B cell (primary cell): Measurements from ENCODE around the gene SNX20. TPM values are rescaled to one million over a fixed set of nuclear protein-coding genes. Genes with fewer than 3 reads are reported as not detected.

Experiments used
- ATAC-seq: fragments of 200-7000 bp; cut with Tn5 transposase; one replicate; pipeline ENCODE4 v1.10.0; 2021; ENCODE audit warnings: low read depth, mild to moderate bottlenecking, moderate number of reproducible peaks, moderate library complexity
- CTCF ChIA-PET: fragments of 350-600 bp; sonication (Branson Sonifier 250); formaldehyde crosslinking; loops from one replicate; lab custom pipeline; 2021; ENCODE audit warnings: antibody characterized with exemption, inconsistent platforms; lab: Charles Lee
- POLR2A ChIA-PET: fragments of 350-600 bp; sonication (Branson Sonifier 250); formaldehyde crosslinking; loops from one replicate; lab custom pipeline; 2021; ENCODE audit warnings: antibody characterized with exemption; lab: Charles Lee
- DNase-seq: peaks from one replicate; pipeline ENCODE4 v3.0.0; 2013
- H2AFZ ChIP-seq: 2 replicates; pipeline ENCODE4 v1.6.1; 2012; ENCODE audit warnings: mild to moderate bottlenecking, low read depth, low read length; ENCODE audit not compliant: insufficient read depth, poor library complexity, severe bottlenecking
- H3K27ac ChIP-seq, 2 donors: 1 replicate in 1 of 2; 2 replicates in 1 of 2; pipeline ENCODE4 v1.5.1; 2012 to 2013; ENCODE audit warnings: low read length in 2 of 2, mild to moderate bottlenecking in 2 of 2, moderate library complexity in 1 of 2
- H3K27me3 ChIP-seq, 4 experiments: fragments of 200-600 bp in 1 of 4; sonication (generic) in 1 of 4; replicated peaks in 1 of 4; 1 replicate in 2 of 4; 2 replicates in 2 of 4; pipeline versions ENCODE4 v1.6.1 to v1.7.0; 2013 to 2016; ENCODE audit warnings: low read length in 3 of 4, mild to moderate bottlenecking in 2 of 4, mixed read lengths in 1 of 4, moderate library complexity in 1 of 4; ENCODE audit not compliant: insufficient read depth in 4 of 4, control insufficient read depth in 3 of 4; ENCODE audit errors: control extremely low read depth in 1 of 4
- H3K36me3 ChIP-seq, 2 experiments: replicated peaks in 1 of 2; 1 replicate in 1 of 2; 2 replicates in 1 of 2; pipeline versions ENCODE4 v1.6.1 to v1.7.1; 2013; ENCODE audit warnings: low read length in 1 of 2; ENCODE audit not compliant: insufficient read depth in 2 of 2, control insufficient read depth in 1 of 2; ENCODE audit errors: control extremely low read depth in 1 of 2, extremely low read depth in 1 of 2
- H3K4me1 ChIP-seq, 2 donors: fragments of 200-600 bp in 1 of 2; sonication (generic) in 1 of 2; 1 replicate in 1 of 2; 2 replicates in 1 of 2; pipeline versions ENCODE4 v1.5.1 to v1.6.1; 2013 to 2017; ENCODE audit warnings: low read length in 2 of 2; ENCODE audit not compliant: control insufficient read depth in 2 of 2, insufficient read depth in 2 of 2
- H3K4me2 ChIP-seq: replicated peaks from 2 replicates; pipeline ENCODE3; 2012; ENCODE audit warnings: mild to moderate bottlenecking, low read depth, low read length; ENCODE audit not compliant: poor library complexity, severe bottlenecking
- H3K4me3 ChIP-seq, 5 experiments: fragments of 200-600 bp in 1 of 5; sonication (generic) in 1 of 5; 1 replicate in 3 of 5; 2 replicates in 2 of 5; pipeline versions ENCODE4 v1.5.1 to v1.7.0; 2011 to 2016; ENCODE audit warnings: low read length in 4 of 5, mild to moderate bottlenecking in 4 of 5, low read depth in 2 of 5, control low read depth in 1 of 5, moderate library complexity in 1 of 5; ENCODE audit not compliant: insufficient read depth in 1 of 5; ENCODE audit errors: control extremely low read depth in 1 of 5, extremely low read depth in 1 of 5
- H3K79me2 ChIP-seq: fragments of 200-600 bp; sonication (generic); one replicate; pipeline ENCODE4 v1.6.0; 2016; ENCODE audit warnings: low read length; ENCODE audit not compliant: control insufficient read depth, insufficient read depth
- H3K9ac ChIP-seq: fragments of 200-600 bp; sonication (generic); 2 replicates; pipeline ENCODE4 v1.6.1; 2017; ENCODE audit warnings: mild to moderate bottlenecking, low read length, moderate library complexity
- H3K9me3 ChIP-seq, 3 donors: one replicate each; pipeline versions ENCODE4 v1.6.1 to v1.7.1; 2013; ENCODE audit warnings: low read length in 2 of 3; ENCODE audit not compliant: control insufficient read depth in 2 of 3, insufficient read depth in 1 of 3; ENCODE audit errors: control extremely low read depth in 1 of 3
- H4K20me1 ChIP-seq: 2 replicates; pipeline ENCODE4 v1.6.0; 2012; ENCODE audit warnings: mild to moderate bottlenecking, low read length; ENCODE audit not compliant: insufficient read depth, control insufficient read depth, poor library complexity, severe bottlenecking
- H3K27ac Mint-ChIP-seq: one replicate; pipeline ENCODE4 v1.8.0; 2021; ENCODE audit warnings: mixed read lengths
- H3K27me3 Mint-ChIP-seq: one replicate; pipeline ENCODE4 v1.8.0; 2021; ENCODE audit warnings: mixed read lengths
- H3K4me1 Mint-ChIP-seq: one replicate; pipeline ENCODE4 v1.8.0; 2021; ENCODE audit warnings: mixed read lengths
- H3K4me3 Mint-ChIP-seq: one replicate; pipeline ENCODE4 v1.8.0; 2021; ENCODE audit warnings: mixed read lengths
- H3K9me3 Mint-ChIP-seq: one replicate; pipeline ENCODE4 v1.8.0; 2022; ENCODE audit warnings: mixed read lengths; ENCODE audit not compliant: insufficient read depth
- CTCF ChIP-seq: fragments of 200-600 bp; IDR thresholded peaks from one replicate; pipeline ENCODE4 v1.8.0; 2022; ENCODE audit warnings: antibody characterized with exemption, mild to moderate bottlenecking
- EZH2 ChIP-seq: IDR thresholded peaks from 2 replicates; pipeline ENCODE4 v1.6.1; 2012; ENCODE audit warnings: borderline replicate concordance, low read depth, mild to moderate bottlenecking, moderate library complexity, low read length; ENCODE audit not compliant: insufficient read depth, poor library complexity, severe bottlenecking
- WGBS: methylation state at CpG from one replicate; pipeline ENCODE4 v1.1.5; 2013; ENCODE audit warnings: missing lambda C conversion rate; ENCODE audit not compliant: insufficient coverage; 5-methylcytosine and 5-hydroxymethylcytosine counted together
- intact Hi-C: fragments of 100-400 bp; cut with micrococcal nuclease; formaldehyde crosslinking; loops from one replicate; pipeline ENCODE4 v1.10.0; 2022
- polyA plus RNA-seq: library from polyadenylated mRNA; depleted of rRNA; stranded (reverse); fragments of >200 nt; gene quantifications from 2 replicates; pipeline ENCODE4 v1.2.3, GENCODE V29; 2012
- total RNA-seq, 2 donors: library from RNA; stranded (reverse); fragments of 120-200 nt in 1 of 2; gene quantifications; 1 replicate in 1 of 2; 2 replicates in 1 of 2; pipeline versions ENCODE4 v1.2.3 to v1.2.4, GENCODE V29; 2013 to 2022

SNX20 gene
- total and polyA plus RNA-seq, 2 donors (not counting 1 experiment from before 2014, with no cell fraction given) = 34.7 to 43.0 TPM

DNA sequence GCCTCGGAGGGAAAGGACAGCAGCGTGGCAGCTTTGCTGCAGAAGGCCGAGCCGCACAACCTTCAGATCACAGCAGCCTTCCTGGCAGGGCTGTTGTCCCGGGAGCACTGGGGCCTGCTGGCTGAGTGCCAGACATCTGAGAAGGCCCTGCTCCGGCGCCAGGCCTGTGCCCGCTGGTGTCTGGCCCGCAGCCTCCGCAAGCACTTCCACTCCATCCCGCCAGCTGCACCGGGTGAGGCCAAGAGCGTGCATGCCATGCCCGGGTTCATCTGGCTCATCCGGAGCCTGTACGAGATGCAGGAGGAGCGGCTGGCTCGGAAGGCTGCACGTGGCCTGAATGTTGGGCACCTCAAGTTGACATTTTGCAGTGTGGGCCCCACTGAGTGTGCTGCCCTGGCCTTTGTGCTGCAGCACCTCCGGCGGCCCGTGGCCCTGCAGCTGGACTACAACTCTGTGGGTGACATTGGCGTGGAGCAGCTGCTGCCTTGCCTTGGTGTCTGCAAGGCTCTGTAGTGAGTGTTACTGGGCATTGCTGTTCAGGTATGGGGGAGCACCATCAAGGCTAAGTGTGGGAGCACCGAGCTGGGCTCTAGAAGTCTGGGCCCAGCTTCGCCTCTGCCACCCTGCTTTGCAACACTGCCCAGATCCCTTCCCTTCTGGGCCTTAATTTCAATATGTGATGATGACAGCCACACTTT, 30.9 kb upstream of the SNX20 start:
- WGBS = 99% methylated on average over 25 of the region's 25 CpGs
- Histone ChIP-seq H4K20me1 (no peaks in the 10 kb centered on the region), H3K9me3 (no peaks in the 10 kb centered on the region), H3K27me3 (no peaks in the 10 kb centered on the region), H3K36me3 (no peaks in the 10 kb centered on the region), H3K79me2 (no peaks in the 10 kb centered on the region), H3K27ac (no peak overlapping the region), H2AFZ (no peak overlapping the region), H3K9ac (no peak overlapping the region), H3K4me1 (peaks cover 14 to 23% of the 10 kb centered on the region in 2 donors), H3K4me2 (no peak overlapping the region), H3K4me3 (no peak overlapping the region)
- Mint-ChIP-seq H3K4me3 (no peak overlapping the region), H3K9me3 (no peaks in the 10 kb centered on the region), H3K27ac (no peak overlapping the region), H3K27me3 (no peaks in the 10 kb centered on the region), H3K4me1 (peaks cover 20% of the 10 kb centered on the region)
- ATAC-seq (no peak), DNase-seq (no peak)
- TF ChIP-seq CTCF = no peak
- TF ChIP-seq EZH2 = no peak
- ChIA-PET CTCF (no interaction called here), POLR2A (no interaction called here)
- intact Hi-C loops = no loop called here

DNA sequence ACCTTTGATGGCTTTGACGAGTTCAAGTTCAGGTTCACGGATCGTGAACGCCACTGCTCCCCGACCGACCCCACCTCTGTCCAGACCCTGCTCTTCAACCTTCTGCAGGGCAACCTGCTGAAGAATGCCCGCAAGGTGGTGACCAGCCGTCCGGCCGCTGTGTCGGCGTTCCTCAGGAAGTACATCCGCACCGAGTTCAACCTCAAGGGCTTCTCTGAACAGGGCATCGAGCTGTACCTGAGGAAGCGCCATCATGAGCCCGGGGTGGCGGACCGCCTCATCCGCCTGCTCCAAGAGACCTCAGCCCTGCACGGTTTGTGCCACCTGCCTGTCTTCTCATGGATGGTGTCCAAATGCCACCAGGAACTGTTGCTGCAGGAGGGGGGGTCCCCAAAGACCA, 29.9 kb upstream of the SNX20 start:
- POLR2A ChIA-PET = no interaction called here
- no peak for DNase-seq

More for the DNA sequence above, 29.9 kb upstream of the SNX20 start:
- Histone ChIP-seq H3K27me3 (no peaks in the 10 kb centered on the region), H3K27ac (no peak overlapping the region), H4K20me1 (no peaks in the 10 kb centered on the region), H3K4me1 (peaks cover 14 to 23% of the 10 kb centered on the region in 2 donors), H3K36me3 (no peaks in the 10 kb centered on the region), H3K9ac (no peak overlapping the region), H3K4me2 (no peak overlapping the region), H3K79me2 (no peaks in the 10 kb centered on the region), H3K4me3 (no peak overlapping the region), H3K9me3 (peaks cover 0 to under 1% (median 0%) of the 10 kb centered on the region in 3 donors), H2AFZ (no peak overlapping the region)
- no peak for TF ChIP-seq CTCF
- TF ChIP-seq EZH2 = no peak
- no peak overlapping the region for H3K27ac Mint-ChIP-seq
- intact Hi-C loops = no loop called here
- peaks cover 3% of the 10 kb centered on the region for H3K9me3 Mint-ChIP-seq
- H3K4me1 Mint-ChIP-seq = peaks cover 20% of the 10 kb centered on the region
- no peak overlapping the region for H3K4me3 Mint-ChIP-seq
- whole genome bisulfite sequencing = 98% methylated on average over 21 of the region's 21 CpGs
- no peak for ATAC-seq
- H3K27me3 Mint-ChIP-seq = no peaks in the 10 kb centered on the region
- CTCF ChIA-PET = interaction anchor here (0.5 kb wide), 1 partner anchor 390 kb away, joined by 3 read pairs; no protein-coding TSS in a partner anchor
